ENCODE measurements around the gene HLA-DOB.
A peak's percentile ranks its signal among the peaks of the same experiment; 100 is the strongest.

HLA-DOB gene

GRCh38 chr6:32816746-32817204 lies at the start of gene HLA-DOB:
Gene HLA-DOB (minus strand): TSS chr6:32817002. CDS start chr6:32816951, 51 bp downstream.
- DNase-seq = no peak

GRCh38 chr6:32865724-32866443 lies 49.1 kb upstream of the HLA-DOB start:
- DNase-seq = no peak

GRCh38 chr6:32862725-32863124 lies 45.9 kb upstream of the HLA-DOB start:
- no peak for DNase-seq

GRCh38 chr6:32860674-32861073 lies 43.9 kb upstream of the HLA-DOB start:
- DNase-seq = no peak

- DNase-seq = no peak
These were observed 41.4 kb upstream of the HLA-DOB start for GRCh38 chr6:32858194-32858593.

GRCh38 chr6:32857156-32857891 lies 40.5 kb upstream of the HLA-DOB start:
- DNase-seq = no peak

GRCh38 chr6:32855467-32856174 lies 38.8 kb upstream of the HLA-DOB start:
- DNase-seq = no peak

- DNase-seq = peak; percentile 30
These were observed 37.8 kb upstream of the HLA-DOB start for GRCh38 chr6:32854376-32855178.

GRCh38 chr6:32853541-32854375 lies 37.0 kb upstream of the HLA-DOB start, which contains the start of the genes PSMB9 and TAP1:
Gene PSMB9 (plus strand): TSS chr6:32854192. CDS start chr6:32854230, 38 bp downstream.
Gene TAP1 (minus strand): TSS chr6:32853704. CDS start chr6:32853636, 68 bp downstream.
- peak; percentile 86 for DNase-seq

GRCh38 chr6:32852844-32853540 lies 36.2 kb upstream of the HLA-DOB start:
- DNase-seq = peak; percentile 34

- no peak for DNase-seq
These were observed 35.4 kb upstream of the HLA-DOB start for GRCh38 chr6:32852018-32852843.

GRCh38 chr6:32851025-32851424 lies 34.2 kb upstream of the HLA-DOB start:
- DNase-seq = no peak

- DNase-seq = no peak
These were observed 32.3 kb upstream of the HLA-DOB start for GRCh38 chr6:32849126-32849525.

- DNase-seq = no peak
These were observed 31.0 kb upstream of the HLA-DOB start for GRCh38 chr6:32847795-32848194.

GRCh38 chr6:32847004-32847403 lies 30.2 kb upstream of the HLA-DOB start:
- no peak for DNase-seq

- no peak for DNase-seq
These were observed 28.6 kb upstream of the HLA-DOB start for GRCh38 chr6:32845384-32845884.

- DNase-seq = no peak
These were observed 28.1 kb upstream of the HLA-DOB start for GRCh38 chr6:32844839-32845383.

- DNase-seq = peak; percentile 73
These were observed 27.4 kb upstream of the HLA-DOB start, which contains the start of gene PSMB8 for GRCh38 chr6:32843979-32844838. Gene PSMB8 (minus strand): TSS chr6:32844047. CDS start chr6:32843996, 51 bp downstream.

All from 8988T (cell line).